HG03066 (cell line): ENCODE results near the gene NAALADL2.

Source experiments
- ATAC-seq: cut with Tn5 transposase; IDR thresholded peaks from one replicate; pipeline ENCODE4 v1.9.1; 2021; ENCODE audit warnings: low read depth; ENCODE audit not compliant: unreplicated experiment

The NAALADL2 gene

GRCh38 chr3:174959556-174960065 lies 100.5 kb downstream of the NAALADL2 start:
- ATAC-seq, result no peak

GRCh38 chr3:174960898-174961297 lies 101.8 kb downstream of the NAALADL2 start:
- no peak for ATAC-seq

- ATAC-seq, result no peak
These were observed 114.3 kb downstream of the NAALADL2 start for GRCh38 chr3:174973465-174973864.

- no peak for ATAC-seq
These were observed 127.6 kb downstream of the NAALADL2 start for GRCh38 chr3:174986685-174987084.

GRCh38 chr3:175001091-175001490 lies 142.0 kb downstream of the NAALADL2 start:
- ATAC-seq, result no peak

- ATAC-seq, result no peak
These were observed 143.6 kb downstream of the NAALADL2 start for GRCh38 chr3:175002732-175003143.

GRCh38 chr3:175003590-175003989 lies 144.5 kb downstream of the NAALADL2 start:
- no peak for ATAC-seq

GRCh38 chr3:175005193-175005592 lies 146.1 kb downstream of the NAALADL2 start:
- no peak for ATAC-seq

- ATAC-seq, result no peak
These were observed 146.7 kb downstream of the NAALADL2 start for GRCh38 chr3:175005881-175006280.

GRCh38 chr3:175007306-175007705 lies 148.2 kb downstream of the NAALADL2 start:
- ATAC-seq, result no peak

GRCh38 chr3:175009295-175009694 lies 150.2 kb downstream of the NAALADL2 start:
- no peak for ATAC-seq

- no peak for ATAC-seq
These were observed 156.0 kb downstream of the NAALADL2 start for GRCh38 chr3:175015056-175015635.

- no peak for ATAC-seq
These were observed 160.0 kb downstream of the NAALADL2 start for GRCh38 chr3:175018946-175019727.

- no peak for ATAC-seq
These were observed 161.0 kb downstream of the NAALADL2 start for GRCh38 chr3:175020101-175020500.

GRCh38 chr3:175029828-175030227 lies 170.7 kb downstream of the NAALADL2 start:
- no peak for ATAC-seq

GRCh38 chr3:175039875-175040274 lies 180.7 kb downstream of the NAALADL2 start:
- ATAC-seq, result no peak

GRCh38 chr3:175041369-175041768 lies 182.2 kb downstream of the NAALADL2 start:
- ATAC-seq, result no peak

- ATAC-seq, result no peak
These were observed 187.5 kb downstream of the NAALADL2 start for GRCh38 chr3:175046601-175047000.

- ATAC-seq, result no peak
These were observed 188.7 kb downstream of the NAALADL2 start for GRCh38 chr3:175047786-175048185.

GRCh38 chr3:175057401-175057800 lies 198.3 kb downstream of the NAALADL2 start:
- ATAC-seq, result no peak

GRCh38 chr3:175059788-175060187 lies 200.7 kb downstream of the NAALADL2 start:
- no peak for ATAC-seq

- ATAC-seq, result no peak
These were observed 206.4 kb downstream of the NAALADL2 start for GRCh38 chr3:175065497-175065896.
